Measurements from ENCODE around the gene MAP6D1.

- no peak for TF ChIP-seq ZNF266 (tag by site-specific recombination; IDR thresholded peaks at IDR 0.05; ENCODE audit: low read depth)
- TF ChIP-seq ZBTB49 (tag by site-specific recombination; IDR thresholded peaks at IDR 0.05; ENCODE audit: low read depth): no peak
- no peak for TF ChIP-seq ZNF274 (IDR thresholded peaks at IDR 0.05; ENCODE audit: low read length)
- TF ChIP-seq ZNF274 (tag by site-specific recombination; IDR thresholded peaks at IDR 0.05; ENCODE audit: borderline replicate concordance): no peak
- TF ChIP-seq ZNF660 (tag by site-specific recombination; IDR thresholded peaks at IDR 0.05): no peak
- TF ChIP-seq, protein P1, sequence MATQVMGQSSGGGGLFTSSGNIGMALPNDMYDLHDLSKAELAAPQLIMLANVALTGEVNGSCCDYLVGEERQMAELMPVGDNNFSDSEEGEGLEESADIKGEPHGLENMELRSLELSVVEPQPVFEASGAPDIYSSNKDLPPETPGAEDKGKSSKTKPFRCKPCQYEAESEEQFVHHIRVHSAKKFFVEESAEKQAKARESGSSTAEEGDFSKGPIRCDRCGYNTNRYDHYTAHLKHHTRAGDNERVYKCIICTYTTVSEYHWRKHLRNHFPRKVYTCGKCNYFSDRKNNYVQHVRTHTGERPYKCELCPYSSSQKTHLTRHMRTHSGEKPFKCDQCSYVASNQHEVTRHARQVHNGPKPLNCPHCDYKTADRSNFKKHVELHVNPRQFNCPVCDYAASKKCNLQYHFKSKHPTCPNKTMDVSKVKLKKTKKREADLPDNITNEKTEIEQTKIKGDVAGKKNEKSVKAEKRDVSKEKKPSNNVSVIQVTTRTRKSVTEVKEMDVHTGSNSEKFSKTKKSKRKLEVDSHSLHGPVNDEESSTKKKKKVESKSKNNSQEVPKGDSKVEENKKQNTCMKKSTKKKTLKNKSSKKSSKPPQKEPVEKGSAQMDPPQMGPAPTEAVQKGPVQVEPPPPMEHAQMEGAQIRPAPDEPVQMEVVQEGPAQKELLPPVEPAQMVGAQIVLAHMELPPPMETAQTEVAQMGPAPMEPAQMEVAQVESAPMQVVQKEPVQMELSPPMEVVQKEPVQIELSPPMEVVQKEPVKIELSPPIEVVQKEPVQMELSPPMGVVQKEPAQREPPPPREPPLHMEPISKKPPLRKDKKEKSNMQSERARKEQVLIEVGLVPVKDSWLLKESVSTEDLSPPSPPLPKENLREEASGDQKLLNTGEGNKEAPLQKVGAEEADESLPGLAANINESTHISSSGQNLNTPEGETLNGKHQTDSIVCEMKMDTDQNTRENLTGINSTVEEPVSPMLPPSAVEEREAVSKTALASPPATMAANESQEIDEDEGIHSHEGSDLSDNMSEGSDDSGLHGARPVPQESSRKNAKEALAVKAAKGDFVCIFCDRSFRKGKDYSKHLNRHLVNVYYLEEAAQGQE (tag by site-specific recombination; IDR thresholded peaks at IDR 0.05): no peak
These were observed 45.2 kb upstream of the MAP6D1 start for GRCh38 chr3:183870563-183870962.

All from HEK293 (cell line).